Measurements from ENCODE around the gene ZIK1. TPM values are rescaled to one million over a fixed set of nuclear protein-coding genes. Genes with fewer than 3 reads are reported as not detected.

The ZIK1 gene
- total and polyA plus RNA-seq, 2 experiments from 2014 or later: 10.3 to 40.5 TPM

DNA sequence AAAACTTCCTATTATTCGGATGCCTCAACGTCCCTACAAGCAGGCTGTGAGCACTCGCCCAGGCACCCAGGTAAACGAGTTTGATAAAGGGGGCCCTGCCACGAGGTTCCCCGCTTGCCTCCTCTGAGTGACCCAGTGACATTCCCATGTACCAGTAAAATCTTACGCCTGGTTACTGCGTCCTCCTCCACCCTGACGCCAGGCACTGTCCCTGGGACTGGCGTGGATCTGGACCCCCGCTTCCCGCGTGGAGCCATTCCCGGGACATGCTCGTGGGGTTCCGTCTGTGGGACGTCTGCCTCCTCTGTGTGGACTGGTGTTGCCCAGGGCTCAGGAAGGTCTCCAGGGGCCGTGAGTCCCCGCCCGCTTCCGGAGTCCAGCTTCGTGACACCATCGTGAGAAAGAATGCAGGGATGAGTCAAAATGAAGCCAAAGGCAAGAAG is 23.9 kb upstream of the ZIK1 start:
- Histone ChIP-seq H3K4me2 (peak overlapping the region; percentile 96; the same call in 1 of the 2 replicates), H3F3A (replicated peaks; ENCODE audit: low read depth) (no peaks in the 10 kb centered on the region), H3K27me3 (ENCODE audit: insufficient read depth) (no peaks in the 10 kb centered on the region), H3K9me2 (ENCODE audit: insufficient read depth) (peaks cover 8% of the 10 kb centered on the region; the same call in 1 of the 2 replicates), H3K79me2 (replicated peaks; ENCODE audit: insufficient read depth) (peaks cover 22% of the 10 kb centered on the region), H4K20me1 (replicated peaks; ENCODE audit: insufficient read depth) (peaks cover 3% of the 10 kb centered on the region), H3K27ac (ENCODE audit: low read depth) (no peak overlapping the region), H3K4me3 (peak overlapping the region; percentile 96), H3K4me1 (ENCODE audit: insufficient read depth) (peaks cover 6% of the 10 kb centered on the region), H2AFZ (peak overlapping the region; percentile 99), H3K36me3 (ENCODE audit: insufficient read depth) (peaks cover 12% of the 10 kb centered on the region; the same call in 1 of the 2 replicates)
- H3K27ac Mint-ChIP-seq: no peak overlapping the region
- ATAC-seq (no peak), DNase-seq (ENCODE audit: low spot score) (no peak)
- TF ChIP-seq CREB1 (CRISPR knock-in tag; IDR thresholded peaks at IDR 0.05; ENCODE audit: low read depth): no peak
- no peak for TF ChIP-seq STAT1 (IDR thresholded peaks at IDR 0.05; ENCODE audit: unreplicated experiment)
- TF ChIP-seq EZH2phosphoT487 (IDR thresholded peaks at IDR 0.05; ENCODE audit: unreplicated experiment): no peak
- TF ChIP-seq, protein P1, sequence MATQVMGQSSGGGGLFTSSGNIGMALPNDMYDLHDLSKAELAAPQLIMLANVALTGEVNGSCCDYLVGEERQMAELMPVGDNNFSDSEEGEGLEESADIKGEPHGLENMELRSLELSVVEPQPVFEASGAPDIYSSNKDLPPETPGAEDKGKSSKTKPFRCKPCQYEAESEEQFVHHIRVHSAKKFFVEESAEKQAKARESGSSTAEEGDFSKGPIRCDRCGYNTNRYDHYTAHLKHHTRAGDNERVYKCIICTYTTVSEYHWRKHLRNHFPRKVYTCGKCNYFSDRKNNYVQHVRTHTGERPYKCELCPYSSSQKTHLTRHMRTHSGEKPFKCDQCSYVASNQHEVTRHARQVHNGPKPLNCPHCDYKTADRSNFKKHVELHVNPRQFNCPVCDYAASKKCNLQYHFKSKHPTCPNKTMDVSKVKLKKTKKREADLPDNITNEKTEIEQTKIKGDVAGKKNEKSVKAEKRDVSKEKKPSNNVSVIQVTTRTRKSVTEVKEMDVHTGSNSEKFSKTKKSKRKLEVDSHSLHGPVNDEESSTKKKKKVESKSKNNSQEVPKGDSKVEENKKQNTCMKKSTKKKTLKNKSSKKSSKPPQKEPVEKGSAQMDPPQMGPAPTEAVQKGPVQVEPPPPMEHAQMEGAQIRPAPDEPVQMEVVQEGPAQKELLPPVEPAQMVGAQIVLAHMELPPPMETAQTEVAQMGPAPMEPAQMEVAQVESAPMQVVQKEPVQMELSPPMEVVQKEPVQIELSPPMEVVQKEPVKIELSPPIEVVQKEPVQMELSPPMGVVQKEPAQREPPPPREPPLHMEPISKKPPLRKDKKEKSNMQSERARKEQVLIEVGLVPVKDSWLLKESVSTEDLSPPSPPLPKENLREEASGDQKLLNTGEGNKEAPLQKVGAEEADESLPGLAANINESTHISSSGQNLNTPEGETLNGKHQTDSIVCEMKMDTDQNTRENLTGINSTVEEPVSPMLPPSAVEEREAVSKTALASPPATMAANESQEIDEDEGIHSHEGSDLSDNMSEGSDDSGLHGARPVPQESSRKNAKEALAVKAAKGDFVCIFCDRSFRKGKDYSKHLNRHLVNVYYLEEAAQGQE (IDR thresholded peaks at IDR 0.05; ENCODE audit: unreplicated experiment): no peak
- TF ChIP-seq ZNF114 (CRISPR knock-in tag; IDR thresholded peaks at IDR 0.05): no peak
- no peak for TF ChIP-seq ZNF331 (CRISPR knock-in tag; IDR thresholded peaks at IDR 0.05; ENCODE audit: low read depth)
- TF ChIP-seq POLR2AphosphoS5 (IDR thresholded peaks at IDR 0.05; ENCODE audit: low read depth): no peak
- no peak for TF ChIP-seq NANOG (IDR thresholded peaks at IDR 0.05; ENCODE audit: borderline replicate concordance)
- TF ChIP-seq, protein P2, sequence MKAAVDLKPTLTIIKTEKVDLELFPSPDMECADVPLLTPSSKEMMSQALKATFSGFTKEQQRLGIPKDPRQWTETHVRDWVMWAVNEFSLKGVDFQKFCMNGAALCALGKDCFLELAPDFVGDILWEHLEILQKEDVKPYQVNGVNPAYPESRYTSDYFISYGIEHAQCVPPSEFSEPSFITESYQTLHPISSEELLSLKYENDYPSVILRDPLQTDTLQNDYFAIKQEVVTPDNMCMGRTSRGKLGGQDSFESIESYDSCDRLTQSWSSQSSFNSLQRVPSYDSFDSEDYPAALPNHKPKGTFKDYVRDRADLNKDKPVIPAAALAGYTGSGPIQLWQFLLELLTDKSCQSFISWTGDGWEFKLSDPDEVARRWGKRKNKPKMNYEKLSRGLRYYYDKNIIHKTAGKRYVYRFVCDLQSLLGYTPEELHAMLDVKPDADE (IDR thresholded peaks at IDR 0.05): no peak
- no peak for TF ChIP-seq EZH2 (IDR thresholded peaks at IDR 0.05; ENCODE audit: low read depth, unreplicated experiment)
- TF ChIP-seq, protein P3, sequence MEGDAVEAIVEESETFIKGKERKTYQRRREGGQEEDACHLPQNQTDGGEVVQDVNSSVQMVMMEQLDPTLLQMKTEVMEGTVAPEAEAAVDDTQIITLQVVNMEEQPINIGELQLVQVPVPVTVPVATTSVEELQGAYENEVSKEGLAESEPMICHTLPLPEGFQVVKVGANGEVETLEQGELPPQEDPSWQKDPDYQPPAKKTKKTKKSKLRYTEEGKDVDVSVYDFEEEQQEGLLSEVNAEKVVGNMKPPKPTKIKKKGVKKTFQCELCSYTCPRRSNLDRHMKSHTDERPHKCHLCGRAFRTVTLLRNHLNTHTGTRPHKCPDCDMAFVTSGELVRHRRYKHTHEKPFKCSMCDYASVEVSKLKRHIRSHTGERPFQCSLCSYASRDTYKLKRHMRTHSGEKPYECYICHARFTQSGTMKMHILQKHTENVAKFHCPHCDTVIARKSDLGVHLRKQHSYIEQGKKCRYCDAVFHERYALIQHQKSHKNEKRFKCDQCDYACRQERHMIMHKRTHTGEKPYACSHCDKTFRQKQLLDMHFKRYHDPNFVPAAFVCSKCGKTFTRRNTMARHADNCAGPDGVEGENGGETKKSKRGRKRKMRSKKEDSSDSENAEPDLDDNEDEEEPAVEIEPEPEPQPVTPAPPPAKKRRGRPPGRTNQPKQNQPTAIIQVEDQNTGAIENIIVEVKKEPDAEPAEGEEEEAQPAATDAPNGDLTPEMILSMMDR (conservative IDR thresholded peaks at IDR 0.05; ENCODE audit: low read depth in 2 of 2): no peak
- TF ChIP-seq, protein P4, sequence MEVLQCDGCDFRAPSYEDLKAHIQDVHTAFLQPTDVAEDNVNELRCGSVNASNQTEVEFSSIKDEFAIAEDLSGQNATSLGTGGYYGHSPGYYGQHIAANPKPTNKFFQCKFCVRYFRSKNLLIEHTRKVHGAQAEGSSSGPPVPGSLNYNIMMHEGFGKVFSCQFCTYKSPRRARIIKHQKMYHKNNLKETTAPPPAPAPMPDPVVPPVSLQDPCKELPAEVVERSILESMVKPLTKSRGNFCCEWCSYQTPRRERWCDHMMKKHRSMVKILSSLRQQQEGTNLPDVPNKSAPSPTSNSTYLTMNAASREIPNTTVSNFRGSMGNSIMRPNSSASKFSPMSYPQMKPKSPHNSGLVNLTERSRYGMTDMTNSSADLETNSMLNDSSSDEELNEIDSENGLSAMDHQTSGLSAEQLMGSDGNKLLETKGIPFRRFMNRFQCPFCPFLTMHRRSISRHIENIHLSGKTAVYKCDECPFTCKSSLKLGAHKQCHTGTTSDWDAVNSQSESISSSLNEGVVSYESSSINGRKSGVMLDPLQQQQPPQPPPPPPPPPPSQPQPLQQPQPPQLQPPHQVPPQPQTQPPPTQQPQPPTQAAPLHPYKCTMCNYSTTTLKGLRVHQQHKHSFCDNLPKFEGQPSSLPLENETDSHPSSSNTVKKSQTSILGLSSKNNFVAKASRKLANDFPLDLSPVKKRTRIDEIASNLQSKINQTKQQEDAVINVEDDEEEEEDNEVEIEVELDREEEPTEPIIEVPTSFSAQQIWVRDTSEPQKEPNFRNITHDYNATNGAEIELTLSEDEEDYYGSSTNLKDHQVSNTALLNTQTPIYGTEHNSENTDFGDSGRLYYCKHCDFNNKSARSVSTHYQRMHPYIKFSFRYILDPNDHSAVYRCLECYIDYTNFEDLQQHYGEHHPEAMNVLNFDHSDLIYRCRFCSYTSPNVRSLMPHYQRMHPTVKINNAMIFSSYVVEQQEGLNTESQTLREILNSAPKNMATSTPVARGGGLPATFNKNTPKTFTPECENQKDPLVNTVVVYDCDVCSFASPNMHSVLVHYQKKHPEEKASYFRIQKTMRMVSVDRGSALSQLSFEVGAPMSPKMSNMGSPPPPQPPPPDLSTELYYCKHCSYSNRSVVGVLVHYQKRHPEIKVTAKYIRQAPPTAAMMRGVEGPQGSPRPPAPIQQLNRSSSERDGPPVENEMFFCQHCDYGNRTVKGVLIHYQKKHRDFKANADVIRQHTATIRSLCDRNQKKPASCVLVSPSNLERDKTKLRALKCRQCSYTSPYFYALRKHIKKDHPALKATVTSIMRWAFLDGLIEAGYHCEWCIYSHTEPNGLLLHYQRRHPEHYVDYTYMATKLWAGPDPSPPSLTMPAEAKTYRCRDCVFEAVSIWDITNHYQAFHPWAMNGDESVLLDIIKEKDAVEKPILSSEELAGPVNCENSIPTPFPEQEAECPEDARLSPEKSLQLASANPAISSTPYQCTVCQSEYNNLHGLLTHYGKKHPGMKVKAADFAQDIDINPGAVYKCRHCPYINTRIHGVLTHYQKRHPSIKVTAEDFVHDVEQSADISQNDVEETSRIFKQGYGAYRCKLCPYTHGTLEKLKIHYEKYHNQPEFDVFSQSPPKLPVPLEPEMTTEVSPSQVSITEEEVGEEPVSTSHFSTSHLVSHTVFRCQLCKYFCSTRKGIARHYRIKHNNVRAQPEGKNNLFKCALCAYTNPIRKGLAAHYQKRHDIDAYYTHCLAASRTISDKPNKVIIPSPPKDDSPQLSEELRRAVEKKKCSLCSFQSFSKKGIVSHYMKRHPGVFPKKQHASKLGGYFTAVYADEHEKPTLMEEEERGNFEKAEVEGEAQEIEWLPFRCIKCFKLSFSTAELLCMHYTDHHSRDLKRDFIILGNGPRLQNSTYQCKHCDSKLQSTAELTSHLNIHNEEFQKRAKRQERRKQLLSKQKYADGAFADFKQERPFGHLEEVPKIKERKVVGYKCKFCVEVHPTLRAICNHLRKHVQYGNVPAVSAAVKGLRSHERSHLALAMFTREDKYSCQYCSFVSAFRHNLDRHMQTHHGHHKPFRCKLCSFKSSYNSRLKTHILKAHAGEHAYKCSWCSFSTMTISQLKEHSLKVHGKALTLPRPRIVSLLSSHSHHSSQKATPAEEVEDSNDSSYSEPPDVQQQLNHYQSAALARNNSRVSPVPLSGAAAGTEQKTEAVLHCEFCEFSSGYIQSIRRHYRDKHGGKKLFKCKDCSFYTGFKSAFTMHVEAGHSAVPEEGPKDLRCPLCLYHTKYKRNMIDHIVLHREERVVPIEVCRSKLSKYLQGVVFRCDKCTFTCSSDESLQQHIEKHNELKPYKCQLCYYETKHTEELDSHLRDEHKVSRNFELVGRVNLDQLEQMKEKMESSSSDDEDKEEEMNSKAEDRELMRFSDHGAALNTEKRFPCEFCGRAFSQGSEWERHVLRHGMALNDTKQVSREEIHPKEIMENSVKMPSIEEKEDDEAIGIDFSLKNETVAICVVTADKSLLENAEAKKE (CRISPR knock-in tag; IDR thresholded peaks at IDR 0.05): no peak
- TF ChIP-seq JUNB (IDR thresholded peaks at IDR 0.05; ENCODE audit: unreplicated experiment): no peak
- peaks cover 40% of the 10 kb centered on the region for H3K36me3 Mint-ChIP-seq (ENCODE audit: low read depth)
- H3K4me3 Mint-ChIP-seq: peak overlapping the region; percentile 99
- peaks cover 55% of the 10 kb centered on the region for H3K9me3 Mint-ChIP-seq
- no peaks in the 10 kb centered on the region for H3K27me3 Mint-ChIP-seq (ENCODE audit: insufficient read depth, low read depth, poor library complexity)
- peaks cover 11% of the 10 kb centered on the region for H3K4me1 Mint-ChIP-seq

Measured in GM23338 (cell line).